ENCODE measurements around the gene SLAIN1. TPM values are rescaled to one million over a fixed set of nuclear protein-coding genes. Genes with fewer than 3 reads are reported as not detected.
A peak's percentile ranks its signal among the peaks of the same experiment; 100 is the strongest.
"Not testable (repeated sequence)": the region's sequence is repeated elsewhere in the genome, so short reads cannot be mapped to it uniquely, and the experiment has no call there.

SLAIN1 gene
- total RNA-seq (2014; rRNA removed; shearing (Covaris generic)): not detected in 2 replicates
- polyA plus RNA-seq (2016; fragmentation: Nextera tagmentation; extraction: Ambion mirVana): not detected in 2 replicates

GRCh38 chr13:77697217-77698103 lies at the start of gene SLAIN1:
Gene SLAIN1, plus strand, starts transcription at chr13:77697687. Its CDS starts 227 bp downstream, at chr13:77697914.
- peak; percentile 54 for TF ChIP-seq EZH2 (IDR thresholded peaks at IDR 0.05; ENCODE audit: insufficient read depth, poor library complexity, severe bottlenecking)
- no peak for TF ChIP-seq EZH2phosphoT487 (IDR thresholded peaks at IDR 0.05; ENCODE audit: insufficient read depth, low read depth)
- in situ Hi-C loops (cut with MboI): no loop called here
- H3K27ac ChIP-seq: no peak within 1 kb of the TSS
- peaks cover 6% of the 10 kb centered on the region; the same call in 1 of the 2 replicates for H3F3A ChIP-seq (ENCODE audit: insufficient read depth)
- peaks cover 58% of the 10 kb centered on the region for H3K27me3 ChIP-seq (replicated peaks; ENCODE audit: insufficient read depth)
- H3K9me3 ChIP-seq (ENCODE audit: low read depth): no peaks in the 10 kb centered on the region
- no peaks in the 10 kb centered on the region for H3K79me2 ChIP-seq (ENCODE audit: insufficient read depth)
- H2AFZ ChIP-seq: peak within 1 kb of the TSS; percentile 61
- no peaks in the 10 kb centered on the region for H3K36me3 ChIP-seq (ENCODE audit: low read depth)
- H3K4me3 ChIP-seq: peak within 1 kb of the TSS; percentile 65
- WGBS, 2 experiments (ENCODE audit: low coverage in 1 of 2, low lambda C conversion rate in 2 of 2, missing lambda C conversion rate in 2 of 2): 2% methylated on average over 55 to 76 of the region's 86 CpGs
- no peaks in the 10 kb centered on the region for H3K9me2 ChIP-seq (ENCODE audit: insufficient read depth)
- DNase-seq: peak; percentile 46
- H4K20me1 ChIP-seq (ENCODE audit: insufficient read depth): no peaks in the 10 kb centered on the region
- H3K9ac ChIP-seq: no peak within 1 kb of the TSS
- H3K4me2 ChIP-seq (ENCODE audit: unreplicated experiment): peak within 1 kb of the TSS; percentile 57
- no peaks in the 10 kb centered on the region for H3K4me1 ChIP-seq (ENCODE audit: insufficient read depth)

- no peak overlapping the region for H3K9ac ChIP-seq
- no peak overlapping the region for H3K4me3 ChIP-seq
- no peak for DNase-seq
- no peaks in the 10 kb centered on the region for H3K36me3 ChIP-seq (ENCODE audit: low read depth)
- H3F3A ChIP-seq (ENCODE audit: insufficient read depth): no peaks in the 10 kb centered on the region
- no peak overlapping the region for H3K4me2 ChIP-seq (ENCODE audit: unreplicated experiment)
- no peak overlapping the region for H2AFZ ChIP-seq
- no peaks in the 10 kb centered on the region for H4K20me1 ChIP-seq (ENCODE audit: insufficient read depth)
- H3K9me2 ChIP-seq (ENCODE audit: insufficient read depth): no peaks in the 10 kb centered on the region
- in situ Hi-C loops (cut with MboI): no loop called here
- H3K79me2 ChIP-seq (ENCODE audit: insufficient read depth): no peaks in the 10 kb centered on the region
- H3K9me3 ChIP-seq (ENCODE audit: low read depth): no peaks in the 10 kb centered on the region
- H3K27me3 ChIP-seq (replicated peaks; ENCODE audit: insufficient read depth): no peaks in the 10 kb centered on the region
- no peak for TF ChIP-seq EZH2 (IDR thresholded peaks at IDR 0.05; ENCODE audit: insufficient read depth, poor library complexity, severe bottlenecking)
- TF ChIP-seq EZH2phosphoT487 (IDR thresholded peaks at IDR 0.05; ENCODE audit: insufficient read depth, low read depth): no peak
- no peaks in the 10 kb centered on the region for H3K4me1 ChIP-seq (ENCODE audit: insufficient read depth)
- H3K27ac ChIP-seq: no peak overlapping the region
Observed at GRCh38 chr13:77650409-77650808, 47.1 kb upstream of the SLAIN1 start.

- no peak overlapping the region for H2AFZ ChIP-seq
- H3K27me3 ChIP-seq (replicated peaks; ENCODE audit: insufficient read depth): no peaks in the 10 kb centered on the region
- H3K4me2 ChIP-seq (ENCODE audit: unreplicated experiment): no peak overlapping the region
- no peak overlapping the region for H3K4me3 ChIP-seq
- H3K9me2 ChIP-seq (ENCODE audit: insufficient read depth): no peaks in the 10 kb centered on the region
- in situ Hi-C loops (cut with MboI): no loop called here
- no peaks in the 10 kb centered on the region for H3K79me2 ChIP-seq (ENCODE audit: insufficient read depth)
- no peaks in the 10 kb centered on the region for H3K36me3 ChIP-seq (ENCODE audit: low read depth)
- no peaks in the 10 kb centered on the region for H4K20me1 ChIP-seq (ENCODE audit: insufficient read depth)
- DNase-seq: no peak
- no peaks in the 10 kb centered on the region for H3K4me1 ChIP-seq (ENCODE audit: insufficient read depth)
- H3K27ac ChIP-seq: no peak overlapping the region
- no peak for TF ChIP-seq EZH2phosphoT487 (IDR thresholded peaks at IDR 0.05; ENCODE audit: insufficient read depth, low read depth)
- no peak for TF ChIP-seq EZH2 (IDR thresholded peaks at IDR 0.05; ENCODE audit: insufficient read depth, poor library complexity, severe bottlenecking)
- H3F3A ChIP-seq (ENCODE audit: insufficient read depth): no peaks in the 10 kb centered on the region
- H3K9me3 ChIP-seq (ENCODE audit: low read depth): no peaks in the 10 kb centered on the region
- 68 to 71% methylated on average over 2 of the region's 2 CpGs for WGBS, 2 experiments (ENCODE audit: low coverage in 1 of 2, low lambda C conversion rate in 2 of 2, missing lambda C conversion rate in 2 of 2)
- H3K9ac ChIP-seq: no peak overlapping the region
Observed at GRCh38 chr13:77653301-77653700, 44.2 kb upstream of the SLAIN1 start.

GRCh38 chr13:77660016-77660415 lies 37.5 kb upstream of the SLAIN1 start:
- 67 to 77% methylated on average over 12 to 23 of the region's 23 CpGs for WGBS, 2 experiments (ENCODE audit: low coverage in 1 of 2, low lambda C conversion rate in 2 of 2, missing lambda C conversion rate in 2 of 2)
- not testable (repeated sequence) for H3K4me1 ChIP-seq (ENCODE audit: insufficient read depth)

More at GRCh38 chr13:77660016-77660415, 37.5 kb upstream of the SLAIN1 start:
- H3K27ac ChIP-seq; DNase-seq; H4K20me1 ChIP-seq (ENCODE audit: insufficient read depth); H3K9ac ChIP-seq; H2AFZ ChIP-seq; H3F3A ChIP-seq (ENCODE audit: insufficient read depth); H3K9me3 ChIP-seq (ENCODE audit: low read depth); H3K9me2 ChIP-seq (ENCODE audit: insufficient read depth); H3K79me2 ChIP-seq (ENCODE audit: insufficient read depth); H3K4me2 ChIP-seq (ENCODE audit: unreplicated experiment); in situ Hi-C loops (cut with MboI); H3K36me3 ChIP-seq (ENCODE audit: low read depth); H3K27me3 ChIP-seq (replicated peaks; ENCODE audit: insufficient read depth); H3K4me3 ChIP-seq: not testable (repeated sequence)

Data from GM23248 (cell line).